ENCODE measurements around the gene ANKS1B. TPM values are rescaled to one million over a fixed set of nuclear protein-coding genes. Genes with fewer than 3 reads are reported as not detected.

ANKS1B gene
- total and polyA plus RNA-seq, 3 experiments from 2014 or later, result 0.39 to 0.60 TPM; not detected in 1

- H3K36me3 ChIP-seq (ENCODE audit: insufficient read depth, low read length), result no peaks in the 10 kb centered on the region
- Mint-ChIP-seq H3K27me3 (no peaks in the 10 kb centered on the region), H3K27ac (no peak overlapping the region), H3K4me3 (no peak overlapping the region), H3K4me1 (no peaks in the 10 kb centered on the region), H3K36me3 (no peaks in the 10 kb centered on the region), H3K9me3 (peaks cover 0 to 13% (median 2%) of the 10 kb centered on the region in 5 donors)
- POLR2A ChIA-PET, result no interaction called here
- no peaks in the 10 kb centered on the region for H3K27me3 ChIP-seq (ENCODE audit: insufficient read depth, low read length, poor library complexity, severe bottlenecking)
- H3K9me3 ChIP-seq (ENCODE audit: low read length), result no peaks in the 10 kb centered on the region
- CTCF ChIA-PET, result no interaction called here
- H3K4me1 ChIP-seq (ENCODE audit: insufficient read depth, low read length), result no peaks in the 10 kb centered on the region
- no peak overlapping the region for H3K4me3 ChIP-seq (ENCODE audit: low read length)
- no peak for DNase-seq
- H3K27ac ChIP-seq (ENCODE audit: low read depth, low read length), result no peak overlapping the region
Observed at GRCh38 chr12:99232324-99232723, 752.4 kb downstream of the ANKS1B start.

- Mint-ChIP-seq H3K4me3 (no peak overlapping the region), H3K4me1 (no peaks in the 10 kb centered on the region), H3K9me3 (peaks cover 0 to 13% (median 0%) of the 10 kb centered on the region in 5 donors), H3K27ac (no peak overlapping the region), H3K36me3 (no peaks in the 10 kb centered on the region), H3K27me3 (no peaks in the 10 kb centered on the region)
- CTCF ChIA-PET, result no interaction called here
- H3K27ac ChIP-seq (ENCODE audit: low read depth, low read length), result no peak overlapping the region
- POLR2A ChIA-PET, result no interaction called here
- no peaks in the 10 kb centered on the region for H3K36me3 ChIP-seq (ENCODE audit: insufficient read depth, low read length)
- no peak overlapping the region for H3K4me3 ChIP-seq (ENCODE audit: low read length)
- H3K9me3 ChIP-seq (ENCODE audit: low read length), result no peaks in the 10 kb centered on the region
- no peak for DNase-seq
- no peaks in the 10 kb centered on the region for H3K4me1 ChIP-seq (ENCODE audit: insufficient read depth, low read length)
- H3K27me3 ChIP-seq (ENCODE audit: insufficient read depth, low read length, poor library complexity, severe bottlenecking), result no peaks in the 10 kb centered on the region
Observed at GRCh38 chr12:99231031-99231430, 753.7 kb downstream of the ANKS1B start.

- no peaks in the 10 kb centered on the region for H3K27me3 ChIP-seq (ENCODE audit: insufficient read depth, low read length, poor library complexity, severe bottlenecking)
- H3K4me1 ChIP-seq (ENCODE audit: insufficient read depth, low read length), result no peaks in the 10 kb centered on the region
- no peak overlapping the region for H3K4me3 ChIP-seq (ENCODE audit: low read length)
- Mint-ChIP-seq H3K27me3 (no peaks in the 10 kb centered on the region), H3K36me3 (peaks cover 0 to 1% (median 0%) of the 10 kb centered on the region in 3 donors), H3K27ac (no peak overlapping the region), H3K4me1 (no peaks in the 10 kb centered on the region), H3K9me3 (peaks cover 0 to 3% (median 2%) of the 10 kb centered on the region in 5 donors), H3K4me3 (no peak overlapping the region)
- no peaks in the 10 kb centered on the region for H3K36me3 ChIP-seq (ENCODE audit: insufficient read depth, low read length)
- CTCF ChIA-PET, result no interaction called here
- no peak overlapping the region for H3K27ac ChIP-seq (ENCODE audit: low read depth, low read length)
- no peaks in the 10 kb centered on the region for H3K9me3 ChIP-seq (ENCODE audit: low read length)
- DNase-seq, result no peak
- POLR2A ChIA-PET, result no interaction called here
Observed at GRCh38 chr12:99224237-99224636, 760.5 kb downstream of the ANKS1B start.

GRCh38 chr12:99223579-99223978 lies 761.2 kb downstream of the ANKS1B start:
- Mint-ChIP-seq H3K27me3 (no peaks in the 10 kb centered on the region), H3K27ac (no peak overlapping the region), H3K4me1 (no peaks in the 10 kb centered on the region), H3K9me3 (peaks cover 0 to 3% (median 2%) of the 10 kb centered on the region in 5 donors), H3K36me3 (peaks cover 0 to 1% (median 0%) of the 10 kb centered on the region in 3 donors), H3K4me3 (no peak overlapping the region)
- Histone ChIP-seq H3K4me3 (ENCODE audit: low read length) (no peak overlapping the region), H3K36me3 (ENCODE audit: insufficient read depth, low read length) (no peaks in the 10 kb centered on the region), H3K4me1 (ENCODE audit: insufficient read depth, low read length) (no peaks in the 10 kb centered on the region), H3K27ac (ENCODE audit: low read depth, low read length) (no peak overlapping the region), H3K9me3 (ENCODE audit: low read length) (no peaks in the 10 kb centered on the region), H3K27me3 (ENCODE audit: insufficient read depth, low read length, poor library complexity, severe bottlenecking) (no peaks in the 10 kb centered on the region)
- ChIA-PET CTCF (no interaction called here), POLR2A (no interaction called here)
- no peak for DNase-seq

GRCh38 chr12:99213047-99213446 lies 771.7 kb downstream of the ANKS1B start:
- CTCF ChIA-PET, result no interaction called here
- no peak for DNase-seq

GRCh38 chr12:99212275-99212674 lies 772.5 kb downstream of the ANKS1B start:
- H3K27me3 ChIP-seq (ENCODE audit: insufficient read depth, low read length, poor library complexity, severe bottlenecking), result no peaks in the 10 kb centered on the region
- H3K4me1 Mint-ChIP-seq, result no peaks in the 10 kb centered on the region
- H3K9me3 ChIP-seq (ENCODE audit: low read length), result no peaks in the 10 kb centered on the region
- peaks cover 3 to 20% (median 6%) of the 10 kb centered on the region in 5 donors for H3K9me3 Mint-ChIP-seq
- peaks cover 0 to 1% of the 10 kb centered on the region in 2 donors for H3K27me3 Mint-ChIP-seq
- H3K36me3 Mint-ChIP-seq, result no peaks in the 10 kb centered on the region
- H3K36me3 ChIP-seq (ENCODE audit: insufficient read depth, low read length), result no peaks in the 10 kb centered on the region
- no peaks in the 10 kb centered on the region for H3K4me1 ChIP-seq (ENCODE audit: insufficient read depth, low read length)
- H3K27ac ChIP-seq (ENCODE audit: low read depth, low read length), result no peak overlapping the region
- POLR2A ChIA-PET, result no interaction called here
- H3K4me3 Mint-ChIP-seq, result no peak overlapping the region
- no peak overlapping the region for H3K4me3 ChIP-seq (ENCODE audit: low read length)
- CTCF ChIA-PET, result no interaction called here
- DNase-seq, result no peak
- H3K27ac Mint-ChIP-seq, result no peak overlapping the region

More at GRCh38 chr12:99213047-99213446, 771.7 kb downstream of the ANKS1B start:
- H3K9me3 ChIP-seq (ENCODE audit: low read length), result no peaks in the 10 kb centered on the region
- no peaks in the 10 kb centered on the region for H3K36me3 ChIP-seq (ENCODE audit: insufficient read depth, low read length)
- Mint-ChIP-seq H3K9me3 (peaks cover 3 to 21% (median 6%) of the 10 kb centered on the region in 5 donors), H3K36me3 (no peaks in the 10 kb centered on the region), H3K4me3 (no peak overlapping the region), H3K27me3 (peaks cover 0 to 1% of the 10 kb centered on the region in 2 donors), H3K27ac (no peak overlapping the region), H3K4me1 (no peaks in the 10 kb centered on the region)
- no peaks in the 10 kb centered on the region for H3K27me3 ChIP-seq (ENCODE audit: insufficient read depth, low read length, poor library complexity, severe bottlenecking)
- H3K4me1 ChIP-seq (ENCODE audit: insufficient read depth, low read length), result no peaks in the 10 kb centered on the region
- POLR2A ChIA-PET, result no interaction called here
- H3K4me3 ChIP-seq (ENCODE audit: low read length), result no peak overlapping the region
- H3K27ac ChIP-seq (ENCODE audit: low read depth, low read length), result no peak overlapping the region

GRCh38 chr12:99205111-99205510 lies 779.6 kb downstream of the ANKS1B start:
- no peak for DNase-seq
- CTCF ChIA-PET, result no interaction called here
- H3K4me3 ChIP-seq (ENCODE audit: low read length), result no peak overlapping the region

GRCh38 chr12:99201906-99202645 lies 782.7 kb downstream of the ANKS1B start:
- no peak for DNase-seq
- H3K9me3 Mint-ChIP-seq, result peaks cover 0 to 9% (median 3%) of the 10 kb centered on the region in 5 donors
- no peak overlapping the region for H3K4me3 ChIP-seq (ENCODE audit: low read length)
- ChIA-PET CTCF (no interaction called here), POLR2A (no interaction called here)
- H3K4me1 ChIP-seq (ENCODE audit: insufficient read depth, low read length), result no peaks in the 10 kb centered on the region
- no peaks in the 10 kb centered on the region for H3K36me3 Mint-ChIP-seq
- no peak overlapping the region for H3K4me3 Mint-ChIP-seq
- H3K4me1 Mint-ChIP-seq, result no peaks in the 10 kb centered on the region
- no peaks in the 10 kb centered on the region for H3K9me3 ChIP-seq (ENCODE audit: low read length)
- no peaks in the 10 kb centered on the region for H3K36me3 ChIP-seq (ENCODE audit: insufficient read depth, low read length)
- no peak overlapping the region for H3K27ac ChIP-seq (ENCODE audit: low read depth, low read length)
- no peaks in the 10 kb centered on the region for H3K27me3 ChIP-seq (ENCODE audit: insufficient read depth, low read length, poor library complexity, severe bottlenecking)
- no peaks in the 10 kb centered on the region for H3K27me3 Mint-ChIP-seq
- H3K27ac Mint-ChIP-seq, result no peak overlapping the region

More at GRCh38 chr12:99205111-99205510, 779.6 kb downstream of the ANKS1B start:
- Histone ChIP-seq H3K27ac (ENCODE audit: low read depth, low read length) (no peak overlapping the region), H3K9me3 (ENCODE audit: low read length) (no peaks in the 10 kb centered on the region), H3K27me3 (ENCODE audit: insufficient read depth, low read length, poor library complexity, severe bottlenecking) (no peaks in the 10 kb centered on the region), H3K4me1 (ENCODE audit: insufficient read depth, low read length) (no peaks in the 10 kb centered on the region), H3K36me3 (ENCODE audit: insufficient read depth, low read length) (no peaks in the 10 kb centered on the region)
- Mint-ChIP-seq H3K27me3 (no peaks in the 10 kb centered on the region), H3K4me3 (no peak overlapping the region), H3K9me3 (peaks cover 0 to 9% (median 7%) of the 10 kb centered on the region in 5 donors), H3K27ac (peak overlapping the region in 2 of 8 donors; percentile 21 to 74), H3K4me1 (no peaks in the 10 kb centered on the region), H3K36me3 (no peaks in the 10 kb centered on the region)
- POLR2A ChIA-PET, result no interaction called here
